GM18870 (cell line): Measurements from ENCODE around the gene PLEKHM3.
A peak's percentile ranks its signal among the peaks of the same experiment; 100 is the strongest.

ENCODE experiments used
- ATAC-seq: cut with Tn5 transposase; IDR thresholded peaks from one replicate; pipeline ENCODE4 v1.9.1; 2021; ENCODE audit warnings: moderate library complexity; ENCODE audit not compliant: unreplicated experiment

PLEKHM3 gene

GRCh38 chr2:207995887-207996286 lies 29.4 kb downstream of the PLEKHM3 start:
- no peak for ATAC-seq

- peak; percentile 69 for ATAC-seq
Measured at GRCh38 chr2:207993151-207993763, 32.1 kb downstream of the PLEKHM3 start.

GRCh38 chr2:207991944-207992343 lies 33.4 kb downstream of the PLEKHM3 start:
- no peak for ATAC-seq

- no peak for ATAC-seq
Measured at GRCh38 chr2:207990784-207991183, 34.5 kb downstream of the PLEKHM3 start.

GRCh38 chr2:207988975-207989374 lies 36.4 kb downstream of the PLEKHM3 start:
- ATAC-seq: no peak

- no peak for ATAC-seq
Measured at GRCh38 chr2:207987025-207987716, 38.2 kb downstream of the PLEKHM3 start.

- no peak for ATAC-seq
Measured at GRCh38 chr2:207984765-207985480, 40.4 kb downstream of the PLEKHM3 start.

- ATAC-seq: peak; percentile 76
Measured at GRCh38 chr2:207983641-207984042, 41.7 kb downstream of the PLEKHM3 start.

GRCh38 chr2:207978177-207978948 lies 47.0 kb downstream of the PLEKHM3 start:
- no peak for ATAC-seq

- ATAC-seq: no peak
Measured at GRCh38 chr2:207975921-207976320, 49.4 kb downstream of the PLEKHM3 start.

GRCh38 chr2:207974216-207974605 lies 51.1 kb downstream of the PLEKHM3 start:
- ATAC-seq: no peak

GRCh38 chr2:207970826-207971180 lies 54.5 kb downstream of the PLEKHM3 start:
- ATAC-seq: no peak

GRCh38 chr2:207970147-207970825 lies 55.0 kb downstream of the PLEKHM3 start:
- ATAC-seq: no peak

GRCh38 chr2:207969249-207969648 lies 56.1 kb downstream of the PLEKHM3 start:
- ATAC-seq: no peak

GRCh38 chr2:207967121-207967520 lies 58.2 kb downstream of the PLEKHM3 start:
- no peak for ATAC-seq

- ATAC-seq: no peak
Measured at GRCh38 chr2:207960911-207961310, 64.4 kb downstream of the PLEKHM3 start.

GRCh38 chr2:207960090-207960489 lies 65.2 kb downstream of the PLEKHM3 start:
- ATAC-seq: no peak

GRCh38 chr2:207956771-207957170 lies 68.6 kb downstream of the PLEKHM3 start:
- no peak for ATAC-seq

GRCh38 chr2:207955456-207955855 lies 69.9 kb downstream of the PLEKHM3 start:
- ATAC-seq: no peak

GRCh38 chr2:207953354-207953753 lies 72.0 kb downstream of the PLEKHM3 start:
- no peak for ATAC-seq
